Astrocyte (in vitro differentiated cells and primary cell): Measurements from ENCODE around the gene PRR7. TPM values are rescaled to one million over a fixed set of nuclear protein-coding genes. Genes with fewer than 3 reads are reported as not detected.

ENCODE experiments used
- DNase-seq: peaks from one replicate; pipeline ENCODE4 v3.0.0-alpha.2; 2010; ENCODE audit warnings: low read depth
- FAIRE-seq: peaks from 2 replicates; lab custom pipeline; 2011; peaks lifted over from hg19 to GRCh38; lab: Jason Lieb, UNC
- H2AFZ ChIP-seq: 2 replicates; pipeline ENCODE4 v1.6.0; 2012; ENCODE audit warnings: low read depth, low read length, inconsistent platforms
- H3K27ac ChIP-seq: 2 replicates; pipeline ENCODE4 v1.5.1; 2011; ENCODE audit warnings: low read depth, low read length, inconsistent platforms
- H3K27me3 ChIP-seq: 2 replicates; pipeline ENCODE4 v1.6.0; 2011; ENCODE audit warnings: low read length, inconsistent platforms; ENCODE audit not compliant: insufficient read depth
- H3K36me3 ChIP-seq: 2 replicates; pipeline ENCODE4 v1.5.1; 2011; ENCODE audit warnings: low read length, inconsistent platforms; ENCODE audit not compliant: insufficient read depth
- H3K4me1 ChIP-seq: 2 replicates; pipeline ENCODE4 v1.5.1; 2011; ENCODE audit warnings: low read length, inconsistent platforms; ENCODE audit not compliant: insufficient read depth
- H3K4me2 ChIP-seq: 2 replicates; pipeline ENCODE4 v1.6.0; 2012; ENCODE audit warnings: low read length, inconsistent platforms
- H3K4me3 ChIP-seq: 2 replicates; pipeline ENCODE4 v1.5.1; 2011; ENCODE audit warnings: low read depth, mild to moderate bottlenecking, low read length, inconsistent platforms; ENCODE audit not compliant: insufficient read depth
- H3K79me2 ChIP-seq: 2 replicates; pipeline ENCODE4 v1.6.0; 2012; ENCODE audit warnings: mild to moderate bottlenecking, low read length, inconsistent platforms; ENCODE audit not compliant: insufficient read depth
- H3K9ac ChIP-seq: 2 replicates; pipeline ENCODE4 v1.6.0; 2012; ENCODE audit warnings: mild to moderate bottlenecking, low read length, inconsistent platforms
- H3K9me3 ChIP-seq: 2 replicates; pipeline ENCODE4 v1.5.1; 2012; ENCODE audit warnings: low read depth, mild to moderate bottlenecking, low read length, inconsistent platforms; ENCODE audit not compliant: insufficient read depth
- H4K20me1 ChIP-seq: 2 replicates; pipeline ENCODE4 v1.6.0; 2012; ENCODE audit warnings: low read length, inconsistent platforms; ENCODE audit not compliant: insufficient read depth
- H3K27ac Mint-ChIP-seq: one replicate; pipeline ENCODE4 v1.8.0; 2021; ENCODE audit warnings: mild to moderate bottlenecking, mixed read lengths; ENCODE audit not compliant: unreplicated experiment
- H3K27me3 Mint-ChIP-seq: one replicate; pipeline ENCODE4 v1.8.0; 2021; ENCODE audit warnings: low read depth, mixed read lengths; ENCODE audit not compliant: unreplicated experiment
- H3K36me3 Mint-ChIP-seq: one replicate; pipeline ENCODE4 v1.8.0; 2021; ENCODE audit warnings: low read depth, mixed read lengths; ENCODE audit not compliant: unreplicated experiment
- H3K4me1 Mint-ChIP-seq: one replicate; pipeline ENCODE4 v1.8.0; 2021; ENCODE audit warnings: low read depth, mixed read lengths; ENCODE audit not compliant: unreplicated experiment
- H3K4me3 Mint-ChIP-seq: one replicate; pipeline ENCODE4 v1.8.0; 2021; ENCODE audit warnings: mild to moderate bottlenecking, moderate library complexity, mixed read lengths; ENCODE audit not compliant: unreplicated experiment
- H3K9me3 Mint-ChIP-seq: one replicate; pipeline ENCODE4 v1.8.0; 2021; ENCODE audit warnings: mild to moderate bottlenecking, mixed read lengths; ENCODE audit not compliant: unreplicated experiment
- CTCF ChIP-seq: IDR thresholded peaks from 2 replicates; pipeline ENCODE4 v1.5.1; 2011; ENCODE audit warnings: low read depth, mild to moderate bottlenecking, inconsistent platforms, low read length, moderate library complexity; ENCODE audit not compliant: insufficient read depth
- EZH2 ChIP-seq: IDR thresholded peaks from 2 replicates; pipeline ENCODE4 v1.6.1; 2012; ENCODE audit warnings: mild to moderate bottlenecking, low read length, inconsistent platforms; ENCODE audit not compliant: insufficient read depth
- total RNA-seq: library from RNA; stranded (reverse); gene quantifications from 2 replicates; pipeline ENCODE4 v1.2.1, GENCODE V29; 2021

The PRR7 gene
- total RNA-seq, 1 donor from 2014 or later: 9.9 TPM

- H3K36me3 Mint-ChIP-seq: peaks cover 17% of the 10 kb centered on the region
- Histone ChIP-seq H3K4me2 (no peak overlapping the region), H3K9ac (no peak overlapping the region), H2AFZ (no peak overlapping the region), H3K27me3 (no peaks in the 10 kb centered on the region), H3K9me3 (no peaks in the 10 kb centered on the region), H3K79me2 (peaks cover 28% of the 10 kb centered on the region), H4K20me1 (peaks cover 81% of the 10 kb centered on the region), H3K27ac (no peak overlapping the region), H3K4me3 (no peak overlapping the region), H3K4me1 (peaks cover 36% of the 10 kb centered on the region), H3K36me3 (peaks cover 23% of the 10 kb centered on the region)
- H3K4me1 Mint-ChIP-seq: peaks cover 11% of the 10 kb centered on the region
- no peak for DNase-seq
- TF ChIP-seq EZH2 (no peak), CTCF (no peak)
- H3K27me3 Mint-ChIP-seq: no peaks in the 10 kb centered on the region
- H3K27ac Mint-ChIP-seq: no peak overlapping the region
- H3K9me3 Mint-ChIP-seq: no peaks in the 10 kb centered on the region
- FAIRE-seq: no peak
- no peak overlapping the region for H3K4me3 Mint-ChIP-seq
These were observed 12.3 kb downstream of the PRR7 start for GRCh38 chr5:177458912-177459350.

- H4K20me1 ChIP-seq: peaks cover 78% of the 10 kb centered on the region
- TF ChIP-seq EZH2 (no peak), CTCF (no peak)
- H3K36me3 Mint-ChIP-seq: peaks cover 17% of the 10 kb centered on the region
- H3K4me1 Mint-ChIP-seq: peaks cover 10% of the 10 kb centered on the region
- DNase-seq: no peak
- H3K27ac Mint-ChIP-seq: no peak overlapping the region
- no peaks in the 10 kb centered on the region for H3K27me3 Mint-ChIP-seq
- no peak overlapping the region for H3K4me3 Mint-ChIP-seq
- H3K79me2 ChIP-seq: peaks cover 28% of the 10 kb centered on the region
- peaks cover 23% of the 10 kb centered on the region for H3K36me3 ChIP-seq
- H3K27me3 ChIP-seq: no peaks in the 10 kb centered on the region
- peaks cover 32% of the 10 kb centered on the region for H3K4me1 ChIP-seq
- no peak overlapping the region for H3K4me2 ChIP-seq
- no peak overlapping the region for H3K4me3 ChIP-seq
- no peak for FAIRE-seq
- no peak overlapping the region for H2AFZ ChIP-seq
- no peak overlapping the region for H3K9ac ChIP-seq
- H3K27ac ChIP-seq: no peak overlapping the region
- H3K9me3 Mint-ChIP-seq: no peaks in the 10 kb centered on the region
- no peaks in the 10 kb centered on the region for H3K9me3 ChIP-seq
These were observed 12.7 kb downstream of the PRR7 start for GRCh38 chr5:177459357-177459756.

- Histone ChIP-seq H2AFZ (no peak overlapping the region), H3K4me1 (peaks cover 28% of the 10 kb centered on the region), H4K20me1 (peaks cover 78% of the 10 kb centered on the region), H3K4me2 (no peak overlapping the region), H3K9me3 (no peaks in the 10 kb centered on the region), H3K9ac (no peak overlapping the region), H3K79me2 (peaks cover 28% of the 10 kb centered on the region), H3K27ac (no peak overlapping the region), H3K4me3 (no peak overlapping the region), H3K36me3 (peaks cover 24% of the 10 kb centered on the region), H3K27me3 (no peaks in the 10 kb centered on the region)
- Mint-ChIP-seq H3K9me3 (no peaks in the 10 kb centered on the region), H3K4me3 (no peak overlapping the region), H3K4me1 (peaks cover 10% of the 10 kb centered on the region), H3K27ac (no peak overlapping the region), H3K27me3 (no peaks in the 10 kb centered on the region), H3K36me3 (peaks cover 18% of the 10 kb centered on the region)
- no peak for DNase-seq
- no peak for FAIRE-seq
- TF ChIP-seq CTCF: no peak
- no peak for TF ChIP-seq EZH2
These were observed 13.4 kb downstream of the PRR7 start for GRCh38 chr5:177459819-177460628.
